ENCODE data around the gene CDH23.

The CDH23 gene

DNA sequence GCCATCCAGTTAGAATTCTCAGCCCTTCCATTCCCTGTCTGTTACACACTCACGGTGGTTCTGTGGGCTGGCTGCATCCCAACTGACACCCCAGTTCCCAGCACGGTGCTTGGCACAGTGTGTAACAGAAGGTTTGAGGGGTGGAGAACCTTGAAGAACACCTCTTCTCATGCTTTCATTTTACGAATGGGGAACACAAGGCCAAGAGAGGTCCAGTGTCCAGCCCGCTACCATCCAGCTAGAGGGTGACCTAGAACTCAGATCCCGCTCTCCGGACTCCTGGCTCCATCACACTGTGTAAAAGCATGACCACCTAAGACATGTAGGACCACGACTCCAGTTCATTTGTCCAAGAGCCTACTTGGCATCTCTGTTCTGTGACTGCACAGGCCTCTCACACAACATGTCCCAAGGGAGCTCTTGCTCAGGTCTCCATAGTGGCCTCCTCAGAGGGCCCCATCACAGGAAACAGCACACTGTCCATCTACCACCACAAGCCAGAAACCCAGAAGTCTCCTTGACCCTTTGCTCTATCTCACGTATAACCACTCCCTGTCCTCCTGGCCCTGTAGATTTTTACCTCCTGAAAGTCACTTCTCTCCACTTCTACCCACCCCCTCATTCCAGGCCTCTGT lies 2.8 kb upstream of the CDH23 start:
- TF ChIP-seq POLR2AphosphoS5 (IDR thresholded peaks at IDR 0.05; ENCODE audit: low read depth, low read length) (no peak), FOXP2 (optimal IDR thresholded peaks at IDR 0.05; ENCODE audit: borderline replicate concordance, extremely low read depth, extremely low read length, insufficient read depth) (no peak), TAF1 (IDR thresholded peaks at IDR 0.05; ENCODE audit: borderline replicate concordance, insufficient read depth, low read length) (no peak), SIN3A (IDR thresholded peaks at IDR 0.05; ENCODE audit: borderline replicate concordance, insufficient read depth, low read length) (no peak)
- TF ChIP-seq, protein P1, sequence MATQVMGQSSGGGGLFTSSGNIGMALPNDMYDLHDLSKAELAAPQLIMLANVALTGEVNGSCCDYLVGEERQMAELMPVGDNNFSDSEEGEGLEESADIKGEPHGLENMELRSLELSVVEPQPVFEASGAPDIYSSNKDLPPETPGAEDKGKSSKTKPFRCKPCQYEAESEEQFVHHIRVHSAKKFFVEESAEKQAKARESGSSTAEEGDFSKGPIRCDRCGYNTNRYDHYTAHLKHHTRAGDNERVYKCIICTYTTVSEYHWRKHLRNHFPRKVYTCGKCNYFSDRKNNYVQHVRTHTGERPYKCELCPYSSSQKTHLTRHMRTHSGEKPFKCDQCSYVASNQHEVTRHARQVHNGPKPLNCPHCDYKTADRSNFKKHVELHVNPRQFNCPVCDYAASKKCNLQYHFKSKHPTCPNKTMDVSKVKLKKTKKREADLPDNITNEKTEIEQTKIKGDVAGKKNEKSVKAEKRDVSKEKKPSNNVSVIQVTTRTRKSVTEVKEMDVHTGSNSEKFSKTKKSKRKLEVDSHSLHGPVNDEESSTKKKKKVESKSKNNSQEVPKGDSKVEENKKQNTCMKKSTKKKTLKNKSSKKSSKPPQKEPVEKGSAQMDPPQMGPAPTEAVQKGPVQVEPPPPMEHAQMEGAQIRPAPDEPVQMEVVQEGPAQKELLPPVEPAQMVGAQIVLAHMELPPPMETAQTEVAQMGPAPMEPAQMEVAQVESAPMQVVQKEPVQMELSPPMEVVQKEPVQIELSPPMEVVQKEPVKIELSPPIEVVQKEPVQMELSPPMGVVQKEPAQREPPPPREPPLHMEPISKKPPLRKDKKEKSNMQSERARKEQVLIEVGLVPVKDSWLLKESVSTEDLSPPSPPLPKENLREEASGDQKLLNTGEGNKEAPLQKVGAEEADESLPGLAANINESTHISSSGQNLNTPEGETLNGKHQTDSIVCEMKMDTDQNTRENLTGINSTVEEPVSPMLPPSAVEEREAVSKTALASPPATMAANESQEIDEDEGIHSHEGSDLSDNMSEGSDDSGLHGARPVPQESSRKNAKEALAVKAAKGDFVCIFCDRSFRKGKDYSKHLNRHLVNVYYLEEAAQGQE (IDR thresholded peaks at IDR 0.05; ENCODE audit: insufficient read depth in 1 of 2, low read depth in 2 of 2, low read length in 2 of 2), result no peak

DNA sequence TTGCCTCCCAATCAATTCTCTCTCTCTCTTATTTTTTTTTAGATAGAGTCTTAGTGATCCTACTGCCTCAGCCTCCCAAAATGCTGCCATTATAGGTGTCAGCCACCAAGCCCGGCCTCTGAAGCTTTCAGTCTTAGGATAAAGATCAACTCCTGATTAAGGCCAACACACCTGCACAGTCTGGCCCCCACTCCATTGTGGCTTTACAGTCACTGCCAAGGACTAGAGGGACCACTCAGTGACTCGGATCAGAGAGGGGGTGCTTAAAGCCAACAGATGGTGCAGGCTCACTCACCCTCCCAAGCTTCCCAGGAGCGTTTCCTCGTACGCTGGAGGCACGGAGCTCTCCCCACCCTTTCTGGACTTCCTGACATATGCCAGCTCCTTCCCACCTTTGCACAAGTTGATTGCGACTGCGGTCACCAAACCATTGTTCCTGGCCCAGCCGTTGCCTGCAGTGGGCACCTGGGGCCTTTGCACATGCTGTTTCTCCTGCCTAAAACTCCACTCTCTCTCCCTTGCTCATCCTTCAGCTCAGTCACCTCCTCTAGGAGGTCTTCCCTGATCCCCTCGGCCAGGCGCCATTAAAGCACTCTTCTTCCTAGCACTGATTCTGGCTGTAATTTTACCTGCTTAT lies 1.7 kb upstream of the CDH23 start:
- TF ChIP-seq SIN3A (IDR thresholded peaks at IDR 0.05; ENCODE audit: borderline replicate concordance, insufficient read depth, low read length), result no peak
- TF ChIP-seq, protein P1 (IDR thresholded peaks at IDR 0.05; ENCODE audit: insufficient read depth in 1 of 2, low read depth in 2 of 2, low read length in 2 of 2), result no peak
- TF ChIP-seq FOXP2 (optimal IDR thresholded peaks at IDR 0.05; ENCODE audit: borderline replicate concordance, extremely low read depth, extremely low read length, insufficient read depth), result no peak
- TF ChIP-seq TAF1 (IDR thresholded peaks at IDR 0.05; ENCODE audit: borderline replicate concordance, insufficient read depth, low read length), result no peak

DNA sequence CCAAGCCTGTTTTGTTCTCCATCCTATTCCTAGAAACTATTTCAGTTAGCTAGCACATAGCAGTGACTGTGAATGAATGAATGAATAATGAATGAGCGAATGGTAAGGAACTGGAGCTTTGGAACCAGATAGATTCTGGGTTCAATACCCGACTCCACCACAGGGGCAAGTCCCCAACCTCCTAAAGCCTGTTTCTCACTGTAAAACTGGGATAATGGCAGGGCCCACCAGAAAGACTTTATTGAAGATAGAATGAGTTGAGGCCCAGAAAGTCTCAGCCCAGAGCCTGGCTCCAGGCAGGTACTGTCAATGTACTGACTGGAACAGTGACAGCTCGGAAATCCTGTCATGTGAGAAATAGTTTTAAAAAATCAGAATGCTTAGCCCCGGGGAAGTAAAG lies 1.1 kb upstream of the CDH23 start:
- TF ChIP-seq, protein P1 (IDR thresholded peaks at IDR 0.05; ENCODE audit: insufficient read depth in 1 of 2, low read depth in 2 of 2, low read length in 2 of 2), result no peak
- no peak for TF ChIP-seq POLR2AphosphoS5 (IDR thresholded peaks at IDR 0.05; ENCODE audit: low read depth, low read length)
- TF ChIP-seq TAF1 (IDR thresholded peaks at IDR 0.05; ENCODE audit: borderline replicate concordance, insufficient read depth, low read length), result no peak
- no peak for TF ChIP-seq FOXP2 (optimal IDR thresholded peaks at IDR 0.05; ENCODE audit: borderline replicate concordance, extremely low read depth, extremely low read length, insufficient read depth)
- no peak for TF ChIP-seq SIN3A (IDR thresholded peaks at IDR 0.05; ENCODE audit: borderline replicate concordance, insufficient read depth, low read length)

DNA sequence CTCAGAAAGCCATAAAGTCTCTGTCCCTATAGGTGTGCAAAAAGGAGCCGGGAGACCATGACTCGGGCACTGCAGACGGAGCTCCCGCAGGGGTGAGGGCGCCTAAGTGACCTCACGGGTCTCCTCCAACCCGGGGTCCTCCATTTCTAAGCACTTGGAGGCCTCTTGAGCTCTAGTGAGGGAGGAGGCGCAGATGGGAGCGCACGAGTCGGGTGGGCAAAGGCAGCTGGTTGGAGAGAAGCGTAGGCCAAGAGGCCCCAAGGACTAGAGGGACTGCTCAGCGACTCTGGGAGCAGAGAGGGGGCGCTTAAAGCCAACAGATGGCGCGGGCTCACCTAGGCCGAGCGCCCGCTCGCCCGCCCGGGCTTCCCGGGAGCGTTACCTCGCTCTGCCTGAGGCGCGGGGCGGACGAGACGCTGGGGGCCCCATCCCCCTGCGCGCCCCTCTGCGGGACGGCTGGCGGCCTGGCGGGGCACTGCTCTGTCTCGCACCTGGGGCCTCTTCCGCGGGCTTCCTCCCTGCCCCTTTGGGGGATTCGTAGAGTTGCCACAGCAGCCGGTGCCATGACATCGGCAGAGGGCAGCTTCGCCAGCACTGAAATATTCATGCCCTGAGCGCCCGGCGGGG lies 523 bp upstream of the CDH23 start:
- no peak for TF ChIP-seq POLR2AphosphoS5 (IDR thresholded peaks at IDR 0.05; ENCODE audit: low read depth, low read length)
- TF ChIP-seq FOXP2 (optimal IDR thresholded peaks at IDR 0.05; ENCODE audit: borderline replicate concordance, extremely low read depth, extremely low read length, insufficient read depth), result no peak
- no peak for TF ChIP-seq TAF1 (IDR thresholded peaks at IDR 0.05; ENCODE audit: borderline replicate concordance, insufficient read depth, low read length)
- TF ChIP-seq, protein P1 (IDR thresholded peaks at IDR 0.05; ENCODE audit: insufficient read depth in 1 of 2, low read depth in 2 of 2, low read length in 2 of 2), result no peak
- no peak for TF ChIP-seq SIN3A (IDR thresholded peaks at IDR 0.05; ENCODE audit: borderline replicate concordance, insufficient read depth, low read length)
